ENCODE results near the gene TRMT1L.
A peak's percentile ranks its signal among the peaks of the same experiment; 100 is the strongest.

Gene TRMT1L

DNA sequence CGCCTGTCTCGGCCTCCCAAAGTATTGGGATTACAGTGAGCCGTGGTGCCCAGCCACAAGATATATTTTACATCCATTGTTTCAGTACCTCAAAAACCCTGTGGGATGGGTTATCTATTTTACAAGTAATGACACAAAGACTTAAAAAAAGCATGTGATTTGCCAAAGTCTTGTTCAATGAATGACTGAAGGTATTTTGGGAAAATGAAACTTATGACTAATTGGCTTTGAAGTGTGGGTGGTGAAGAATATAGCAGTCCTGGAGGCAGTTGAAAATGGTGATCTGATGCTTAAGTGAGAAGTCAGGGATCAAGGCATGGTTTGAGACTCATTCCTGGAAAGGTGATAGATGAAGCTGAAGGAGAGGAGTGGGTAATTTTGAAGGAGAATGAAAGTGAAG is 3.2 kb upstream of the TRMT1L start:
- no peak overlapping the region for H4K8ac ChIP-seq (ENCODE audit: low read length)
- no peaks in the 10 kb centered on the region for H3K9me3 ChIP-seq (ENCODE audit: control insufficient read depth, low read length)
- no peak overlapping the region for H3K9ac ChIP-seq (ENCODE audit: low read length)
- no peak overlapping the region for H4K91ac ChIP-seq (ENCODE audit: low read length)
- H3K36me3 ChIP-seq (ENCODE audit: control insufficient read depth in 1 of 2, insufficient read depth in 2 of 2, low read depth in 1 of 2, low read length in 2 of 2): peaks cover 0 to 34% of the 10 kb centered on the region in 2 experiments
- no peak overlapping the region for H3K18ac ChIP-seq (ENCODE audit: low read depth in 1 of 2, low read length in 2 of 2)
- no peak overlapping the region for H2AFZ ChIP-seq (ENCODE audit: low read depth, low read length)
- H3K4me1 ChIP-seq (ENCODE audit: control insufficient read depth, insufficient read depth, low read depth, low read length): peaks cover 1% of the 10 kb centered on the region
- H3K27me3 ChIP-seq (ENCODE audit: control insufficient read depth in 1 of 2, insufficient read depth in 1 of 2, low read length in 2 of 2): no peaks in the 10 kb centered on the region
- H3K4me2 ChIP-seq (ENCODE audit: low read length, poor library complexity, severe bottlenecking): no peak overlapping the region
- H2BK120ac ChIP-seq (ENCODE audit: low read depth, low read length): no peak overlapping the region
- DNase-seq: no peak
- no peak overlapping the region for H3K14ac ChIP-seq (ENCODE audit: low read length in 2 of 2)
- H2AK5ac ChIP-seq (ENCODE audit: low read length, severe bottlenecking): no peak overlapping the region
- H2BK5ac ChIP-seq (ENCODE audit: low read depth, low read length, poor library complexity, severe bottlenecking): no peak overlapping the region
- WGBS: no CpG with 5 or more reads among the region's 3 CpGs
- no peak overlapping the region for H2BK15ac ChIP-seq (ENCODE audit: low read depth, poor library complexity, severe bottlenecking)
- no peak overlapping the region for H3K27ac ChIP-seq (ENCODE audit: low read length, poor library complexity, severe bottlenecking)
- H3K23ac ChIP-seq (ENCODE audit: low read length in 2 of 2): no peak overlapping the region
- no peak overlapping the region for H3K4me3 ChIP-seq (ENCODE audit: insufficient read depth in 1 of 2, low read depth in 1 of 2, low read length in 2 of 2)
- peaks cover 6% of the 10 kb centered on the region for H3K79me1 ChIP-seq (replicated peaks; ENCODE audit: low read length, poor library complexity, severe bottlenecking)
- no peak overlapping the region for H3K4ac ChIP-seq (ENCODE audit: low read depth in 1 of 2, low read length in 2 of 2)
- no peak overlapping the region for H2BK12ac ChIP-seq (ENCODE audit: low read length in 2 of 2)

DNA sequence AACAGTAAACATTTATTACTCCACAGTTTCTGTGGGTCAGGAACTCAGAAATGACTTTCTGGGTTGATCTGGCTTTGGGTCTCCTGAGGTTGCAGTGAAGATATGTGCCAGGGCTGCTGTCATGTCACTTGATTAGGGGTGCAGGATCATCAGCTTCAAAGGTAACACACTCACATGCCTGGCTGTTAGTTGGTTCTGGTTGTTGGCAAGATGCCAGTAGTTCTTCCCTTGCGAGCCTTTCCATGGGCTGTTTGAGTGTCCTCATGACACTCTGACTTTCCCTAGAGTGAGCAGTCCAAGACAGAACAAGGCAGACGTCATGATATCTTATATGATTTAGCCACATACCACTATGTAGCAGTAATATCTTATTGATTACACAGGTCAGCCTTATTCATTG is 2.0 kb upstream of the TRMT1L start:
- H4K91ac ChIP-seq (ENCODE audit: low read length): no peak overlapping the region
- no peak overlapping the region for H3K4me2 ChIP-seq (ENCODE audit: low read length, poor library complexity, severe bottlenecking)
- H2BK5ac ChIP-seq (ENCODE audit: low read depth, low read length, poor library complexity, severe bottlenecking): no peak overlapping the region
- no peak overlapping the region for H2AK5ac ChIP-seq (ENCODE audit: low read length, severe bottlenecking)
- H3K36me3 ChIP-seq (ENCODE audit: control insufficient read depth in 1 of 2, insufficient read depth in 2 of 2, low read depth in 1 of 2, low read length in 2 of 2): peaks cover 0 to 25% of the 10 kb centered on the region in 2 experiments
- no peak overlapping the region for H4K8ac ChIP-seq (ENCODE audit: low read length)
- no peak overlapping the region for H3K18ac ChIP-seq (ENCODE audit: low read depth in 1 of 2, low read length in 2 of 2)
- peaks cover 8% of the 10 kb centered on the region for H3K79me1 ChIP-seq (replicated peaks; ENCODE audit: low read length, poor library complexity, severe bottlenecking)
- H3K4ac ChIP-seq (ENCODE audit: low read depth in 1 of 2, low read length in 2 of 2): no peak overlapping the region
- no peaks in the 10 kb centered on the region for H3K27me3 ChIP-seq (ENCODE audit: control insufficient read depth in 1 of 2, insufficient read depth in 1 of 2, low read length in 2 of 2)
- H2BK120ac ChIP-seq (ENCODE audit: low read depth, low read length): no peak overlapping the region
- no peaks in the 10 kb centered on the region for H3K9me3 ChIP-seq (ENCODE audit: control insufficient read depth, low read length)
- peaks cover 1% of the 10 kb centered on the region for H3K4me1 ChIP-seq (ENCODE audit: control insufficient read depth, insufficient read depth, low read depth, low read length)
- peak overlapping the region; percentile 98 for H3K9ac ChIP-seq (ENCODE audit: low read length)
- peak overlapping the region in 1 of 2 experiments; percentile 86 for H3K4me3 ChIP-seq (ENCODE audit: insufficient read depth in 1 of 2, low read depth in 1 of 2, low read length in 2 of 2)
- no peak overlapping the region for H2BK12ac ChIP-seq (ENCODE audit: low read length in 2 of 2)
- no peak overlapping the region for H3K27ac ChIP-seq (ENCODE audit: low read length, poor library complexity, severe bottlenecking)
- no peak overlapping the region for H3K14ac ChIP-seq (ENCODE audit: low read length in 2 of 2)
- no peak overlapping the region for H2AFZ ChIP-seq (ENCODE audit: low read depth, low read length)
- peak; percentile 8 for DNase-seq
- no peak overlapping the region for H3K23ac ChIP-seq (ENCODE audit: low read length in 2 of 2)
- H2BK15ac ChIP-seq (ENCODE audit: low read depth, poor library complexity, severe bottlenecking): no peak overlapping the region
- 88% methylated on average over 1 of the region's 2 CpGs for WGBS

DNA sequence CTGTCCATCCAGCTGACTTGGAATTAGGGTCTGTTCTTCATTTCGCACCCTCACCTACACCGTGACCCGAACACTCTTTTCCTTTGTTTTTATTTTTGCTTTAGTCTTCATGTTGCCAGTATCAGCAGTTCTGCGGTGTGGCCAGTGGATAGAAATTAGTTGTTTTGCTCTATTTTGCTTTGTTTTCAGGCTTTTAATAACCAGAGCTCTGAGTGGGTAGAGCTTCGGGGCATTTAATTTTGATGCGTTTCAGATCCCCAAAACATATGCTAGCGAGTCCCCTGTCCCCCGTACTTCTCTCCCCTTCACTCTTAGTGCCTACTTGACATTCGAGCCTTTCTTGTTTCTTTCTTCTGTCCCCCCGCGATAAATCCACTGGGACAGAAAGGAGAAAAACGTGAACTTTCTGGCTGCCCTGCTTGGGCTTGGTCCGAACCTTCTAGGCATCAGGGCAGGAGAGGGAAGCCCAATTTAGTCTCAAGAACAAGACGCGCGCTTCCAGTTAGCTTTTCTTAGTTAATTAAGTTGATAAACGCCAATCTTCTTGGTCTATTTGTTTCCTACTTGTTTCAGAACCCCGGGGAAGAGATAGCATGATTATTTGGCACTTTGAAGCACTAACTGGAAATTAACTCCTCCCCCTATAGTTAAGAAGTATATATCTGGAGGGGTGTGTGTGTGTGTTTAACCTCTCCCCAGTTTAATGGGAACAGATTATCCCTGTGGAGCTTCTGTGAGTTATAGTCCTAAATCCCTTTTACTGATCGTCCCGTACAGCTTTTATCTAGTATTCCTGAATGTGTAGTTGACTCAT is 1.1 kb upstream of the TRMT1L start:
- Histone ChIP-seq H2BK12ac (ENCODE audit: low read length in 2 of 2) (no peak overlapping the region), H3K27ac (ENCODE audit: low read length, poor library complexity, severe bottlenecking) (no peak overlapping the region), H3K79me1 (replicated peaks; ENCODE audit: low read length, poor library complexity, severe bottlenecking) (peaks cover 9% of the 10 kb centered on the region), H3K27me3 (ENCODE audit: control insufficient read depth in 1 of 2, insufficient read depth in 1 of 2, low read length in 2 of 2) (no peaks in the 10 kb centered on the region), H3K23ac (ENCODE audit: low read length in 2 of 2) (peak overlapping the region in 1 of 2 experiments; percentile 59), H3K4me3 (ENCODE audit: insufficient read depth in 1 of 2, low read depth in 1 of 2, low read length in 2 of 2) (peak overlapping the region; percentile 84 to 86), H3K4me1 (ENCODE audit: control insufficient read depth, insufficient read depth, low read depth, low read length) (peaks cover 1% of the 10 kb centered on the region), H3K36me3 (ENCODE audit: control insufficient read depth in 1 of 2, insufficient read depth in 2 of 2, low read depth in 1 of 2, low read length in 2 of 2) (peaks cover 0 to 17% of the 10 kb centered on the region in 2 experiments), H4K8ac (ENCODE audit: low read length) (no peak overlapping the region), H2AFZ (ENCODE audit: low read depth, low read length) (peak overlapping the region; percentile 54), H3K14ac (ENCODE audit: low read length in 2 of 2) (peak overlapping the region in 1 of 2 experiments; percentile 91), H3K9ac (ENCODE audit: low read length) (peak overlapping the region; percentile 98), H3K4me2 (ENCODE audit: low read length, poor library complexity, severe bottlenecking) (peak overlapping the region; percentile 78), H3K18ac (ENCODE audit: low read depth in 1 of 2, low read length in 2 of 2) (peak overlapping the region; percentile 66 to 95), H2BK120ac (ENCODE audit: low read depth, low read length) (no peak overlapping the region), H2BK5ac (ENCODE audit: low read depth, low read length, poor library complexity, severe bottlenecking) (no peak overlapping the region), H3K4ac (ENCODE audit: low read depth in 1 of 2, low read length in 2 of 2) (peak overlapping the region; percentile 67 to 71), H4K91ac (ENCODE audit: low read length) (no peak overlapping the region), H2AK5ac (ENCODE audit: low read length, severe bottlenecking) (no peak overlapping the region), H2BK15ac (ENCODE audit: low read depth, poor library complexity, severe bottlenecking) (no peak overlapping the region), H3K9me3 (ENCODE audit: control insufficient read depth, low read length) (no peaks in the 10 kb centered on the region)
- peak; percentile 32 for DNase-seq
- 9% methylated on average over 11 of the region's 20 CpGs for WGBS

DNA sequence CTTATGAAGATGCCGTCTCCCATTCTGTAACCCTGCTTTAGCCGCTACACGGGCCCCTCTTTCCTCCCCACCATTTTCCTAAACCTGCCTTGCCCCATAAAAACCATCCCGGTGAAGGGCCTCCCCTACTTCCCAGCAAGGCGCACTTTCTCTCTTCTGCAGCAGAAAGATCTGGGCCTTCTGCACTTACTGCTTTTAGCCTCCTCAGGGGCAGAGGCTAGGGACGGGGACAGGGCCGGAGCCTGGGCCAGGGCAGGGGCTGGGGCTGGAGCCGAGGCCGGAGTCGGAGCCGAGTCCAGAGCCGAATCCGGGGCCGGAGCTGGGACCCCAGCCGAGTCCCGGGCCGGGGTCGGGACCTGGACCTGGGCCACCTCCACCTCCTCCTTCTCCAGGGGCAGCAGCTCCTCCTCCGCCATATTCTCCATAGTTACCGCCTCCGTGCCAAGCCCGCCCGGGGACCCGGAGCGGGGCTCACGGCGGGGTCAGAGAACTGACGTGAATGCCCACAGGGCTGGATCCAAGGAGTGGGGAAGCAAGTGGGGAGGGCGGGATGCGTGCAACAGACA is 382 bp downstream of the TRMT1L start:
- Histone ChIP-seq H3K79me1 (replicated peaks; ENCODE audit: low read length, poor library complexity, severe bottlenecking) (peaks cover 9% of the 10 kb centered on the region), H4K91ac (ENCODE audit: low read length) (no peak overlapping the region), H3K4me3 (ENCODE audit: insufficient read depth in 1 of 2, low read depth in 1 of 2, low read length in 2 of 2) (peak overlapping the region; percentile 76 to 86), H3K9me3 (ENCODE audit: control insufficient read depth, low read length) (no peaks in the 10 kb centered on the region), H3K9ac (ENCODE audit: low read length) (peak overlapping the region; percentile 98), H3K27ac (ENCODE audit: low read length, poor library complexity, severe bottlenecking) (peak overlapping the region; percentile 94), H2BK120ac (ENCODE audit: low read depth, low read length) (peak overlapping the region; percentile 29), H3K23ac (ENCODE audit: low read length in 2 of 2) (no peak overlapping the region), H2BK5ac (ENCODE audit: low read depth, low read length, poor library complexity, severe bottlenecking) (peak overlapping the region; percentile 33), H2BK15ac (ENCODE audit: low read depth, poor library complexity, severe bottlenecking) (peak overlapping the region; percentile 12), H3K27me3 (ENCODE audit: control insufficient read depth in 1 of 2, insufficient read depth in 1 of 2, low read length in 2 of 2) (no peaks in the 10 kb centered on the region), H4K8ac (ENCODE audit: low read length) (peak overlapping the region; percentile 91), H3K4me2 (ENCODE audit: low read length, poor library complexity, severe bottlenecking) (peak overlapping the region; percentile 48), H2AFZ (ENCODE audit: low read depth, low read length) (peak overlapping the region; percentile 15), H2BK12ac (ENCODE audit: low read length in 2 of 2) (peak overlapping the region in 1 of 2 experiments; percentile 40), H3K14ac (ENCODE audit: low read length in 2 of 2) (no peak overlapping the region), H3K36me3 (ENCODE audit: control insufficient read depth in 1 of 2, insufficient read depth in 2 of 2, low read depth in 1 of 2, low read length in 2 of 2) (peaks cover 0 to 9% of the 10 kb centered on the region in 2 experiments), H3K4me1 (ENCODE audit: control insufficient read depth, insufficient read depth, low read depth, low read length) (peaks cover 1% of the 10 kb centered on the region), H2AK5ac (ENCODE audit: low read length, severe bottlenecking) (no peak overlapping the region), H3K4ac (ENCODE audit: low read depth in 1 of 2, low read length in 2 of 2) (peak overlapping the region; percentile 3 to 56), H3K18ac (ENCODE audit: low read depth in 1 of 2, low read length in 2 of 2) (peak overlapping the region; percentile 79 to 91)
- peak; percentile 63 for DNase-seq
- under 1% methylated on average over 27 of the region's 30 CpGs for WGBS

Data from mesenchymal stem cell (in vitro differentiated cells and primary cell).